ENCODE results near the gene PHF21B.
"Not testable (repeated sequence)": the region's sequence is repeated elsewhere in the genome, so short reads cannot be mapped to it uniquely, and the experiment has no call there.

The PHF21B gene

GRCh38 chr22:44929359-44930015 lies 80.3 kb downstream of the PHF21B start:
- no peak overlapping the region for H3K27ac Mint-ChIP-seq
- no peak overlapping the region for H3K4me3 Mint-ChIP-seq
- H3K4me1 Mint-ChIP-seq (ENCODE audit: low read depth in 2 of 2): peaks cover 0 to 3% of the 10 kb centered on the region in 2 donors
- H3K36me3 Mint-ChIP-seq (ENCODE audit: insufficient read depth): peaks cover 3% of the 10 kb centered on the region
- H3K27me3 Mint-ChIP-seq: peaks cover 17 to 78% of the 10 kb centered on the region in 2 donors
- no peaks in the 10 kb centered on the region for H3K9me3 Mint-ChIP-seq
- ATAC-seq (replicated peaks) (no peak), DNase-seq (no peak)

- Mint-ChIP-seq H3K27me3 (peaks cover 17 to 72% of the 10 kb centered on the region in 2 donors), H3K4me1 (ENCODE audit: low read depth in 2 of 2) (peaks cover 0 to 3% of the 10 kb centered on the region in 2 donors), H3K9me3 (no peaks in the 10 kb centered on the region), H3K36me3 (ENCODE audit: insufficient read depth) (peaks cover 3% of the 10 kb centered on the region), H3K4me3 (no peak overlapping the region), H3K27ac (no peak overlapping the region)
- ATAC-seq (replicated peaks) (no peak), DNase-seq (no peak)
These were observed 81.0 kb downstream of the PHF21B start for GRCh38 chr22:44928711-44929358.

GRCh38 chr22:44928136-44928463 lies 81.7 kb downstream of the PHF21B start:
- Mint-ChIP-seq H3K4me3 (no peak overlapping the region), H3K9me3 (no peaks in the 10 kb centered on the region), H3K27me3 (peaks cover 12 to 64% of the 10 kb centered on the region in 2 donors), H3K27ac (no peak overlapping the region), H3K36me3 (ENCODE audit: insufficient read depth) (peaks cover 3% of the 10 kb centered on the region), H3K4me1 (ENCODE audit: low read depth in 2 of 2) (peaks cover 0 to 3% of the 10 kb centered on the region in 2 donors)
- DNase-seq (no peak), ATAC-seq (replicated peaks) (no peak)

GRCh38 chr22:44927463-44928135 lies 82.2 kb downstream of the PHF21B start:
- Mint-ChIP-seq H3K4me1 (ENCODE audit: low read depth in 2 of 2) (peaks cover 0 to 3% of the 10 kb centered on the region in 2 donors), H3K4me3 (no peak overlapping the region), H3K27ac (no peak overlapping the region), H3K27me3 (peaks cover 10 to 61% of the 10 kb centered on the region in 2 donors), H3K9me3 (no peaks in the 10 kb centered on the region), H3K36me3 (ENCODE audit: insufficient read depth) (peaks cover 3% of the 10 kb centered on the region)
- ATAC-seq (replicated peaks) (no peak), DNase-seq (no peak)

- no peak for ATAC-seq (replicated peaks)
These were observed 83.1 kb downstream of the PHF21B start for GRCh38 chr22:44926491-44927415.

GRCh38 chr22:44926124-44926475 lies 83.7 kb downstream of the PHF21B start:
- DNase-seq (no peak), ATAC-seq (replicated peaks) (no peak)
- no peaks in the 10 kb centered on the region for H3K9me3 Mint-ChIP-seq
- peaks cover 0 to 3% of the 10 kb centered on the region in 2 donors for H3K4me1 Mint-ChIP-seq (ENCODE audit: low read depth in 2 of 2)
- H3K36me3 Mint-ChIP-seq (ENCODE audit: insufficient read depth): peaks cover 3% of the 10 kb centered on the region
- H3K27me3 Mint-ChIP-seq: peaks cover 6 to 51% of the 10 kb centered on the region in 2 donors
- H3K4me3 Mint-ChIP-seq: no peak overlapping the region
- H3K27ac Mint-ChIP-seq: no peak overlapping the region

More at GRCh38 chr22:44926491-44927415, 83.1 kb downstream of the PHF21B start:
- Mint-ChIP-seq H3K9me3 (no peaks in the 10 kb centered on the region), H3K4me3 (no peak overlapping the region), H3K27me3 (peaks cover 6 to 53% of the 10 kb centered on the region in 2 donors), H3K27ac (no peak overlapping the region), H3K36me3 (ENCODE audit: insufficient read depth) (peaks cover 3% of the 10 kb centered on the region), H3K4me1 (ENCODE audit: low read depth in 2 of 2) (peaks cover 0 to 3% of the 10 kb centered on the region in 2 donors)
- DNase-seq: no peak

GRCh38 chr22:44925465-44926123 lies 84.2 kb downstream of the PHF21B start:
- no peak overlapping the region for H3K4me3 Mint-ChIP-seq
- peaks cover 0 to 3% of the 10 kb centered on the region in 2 donors for H3K4me1 Mint-ChIP-seq (ENCODE audit: low read depth in 2 of 2)
- H3K27ac Mint-ChIP-seq: no peak overlapping the region
- peaks cover 3% of the 10 kb centered on the region for H3K36me3 Mint-ChIP-seq (ENCODE audit: insufficient read depth)
- no peak for DNase-seq
- H3K9me3 Mint-ChIP-seq: no peaks in the 10 kb centered on the region
- peaks cover 6 to 56% of the 10 kb centered on the region in 2 donors for H3K27me3 Mint-ChIP-seq
- no peak for ATAC-seq (replicated peaks)

GRCh38 chr22:44924710-44925109 lies 85.1 kb downstream of the PHF21B start:
- Mint-ChIP-seq H3K4me1 (ENCODE audit: low read depth in 2 of 2) (peaks cover 0 to 3% of the 10 kb centered on the region in 2 donors), H3K27ac (no peak overlapping the region), H3K36me3 (ENCODE audit: insufficient read depth) (peaks cover 3% of the 10 kb centered on the region), H3K4me3 (no peak overlapping the region), H3K27me3 (peaks cover 6 to 57% of the 10 kb centered on the region in 2 donors), H3K9me3 (no peaks in the 10 kb centered on the region)
- no peak for ATAC-seq (replicated peaks)
- DNase-seq: no peak

GRCh38 chr22:44924098-44924497 lies 85.7 kb downstream of the PHF21B start:
- Mint-ChIP-seq H3K9me3 (no peaks in the 10 kb centered on the region), H3K27ac (no peak overlapping the region), H3K27me3 (peaks cover 6 to 57% of the 10 kb centered on the region in 2 donors), H3K4me1 (ENCODE audit: low read depth in 2 of 2) (peaks cover 0 to 3% of the 10 kb centered on the region in 2 donors), H3K4me3 (no peak overlapping the region), H3K36me3 (ENCODE audit: insufficient read depth) (peaks cover 3% of the 10 kb centered on the region)
- ATAC-seq (replicated peaks): no peak
- no peak for DNase-seq

GRCh38 chr22:44921766-44922165 lies 88.0 kb downstream of the PHF21B start:
- not testable (repeated sequence) for H3K9me3 Mint-ChIP-seq; H3K4me1 Mint-ChIP-seq (ENCODE audit: low read depth in 2 of 2); H3K27ac Mint-ChIP-seq; H3K4me3 Mint-ChIP-seq; H3K36me3 Mint-ChIP-seq (ENCODE audit: insufficient read depth); ATAC-seq (replicated peaks); DNase-seq
- peaks cover 0 to 46% of the 10 kb centered on the region in 2 donors for H3K27me3 Mint-ChIP-seq

- no peaks in the 10 kb centered on the region for H3K36me3 Mint-ChIP-seq (ENCODE audit: insufficient read depth)
- no peak overlapping the region for H3K27ac Mint-ChIP-seq
- no peak for DNase-seq
- no peaks in the 10 kb centered on the region for H3K4me1 Mint-ChIP-seq (ENCODE audit: low read depth in 2 of 2)
- H3K4me3 Mint-ChIP-seq: no peak overlapping the region
- no peaks in the 10 kb centered on the region for H3K9me3 Mint-ChIP-seq
- ATAC-seq (replicated peaks): no peak
- peaks cover 0 to 45% of the 10 kb centered on the region in 2 donors for H3K27me3 Mint-ChIP-seq
These were observed 89.6 kb downstream of the PHF21B start for GRCh38 chr22:44920183-44920582.

- no peaks in the 10 kb centered on the region for H3K36me3 Mint-ChIP-seq (ENCODE audit: insufficient read depth)
- H3K27ac Mint-ChIP-seq: no peak overlapping the region
- no peak overlapping the region for H3K4me3 Mint-ChIP-seq
- H3K9me3 Mint-ChIP-seq: no peaks in the 10 kb centered on the region
- no peaks in the 10 kb centered on the region for H3K4me1 Mint-ChIP-seq (ENCODE audit: low read depth in 2 of 2)
- H3K27me3 Mint-ChIP-seq: peaks cover 0 to 50% of the 10 kb centered on the region in 2 donors
- no peak for DNase-seq
- ATAC-seq (replicated peaks): no peak
These were observed 90.1 kb downstream of the PHF21B start for GRCh38 chr22:44919691-44920090.
